AG09309 (cell line): ENCODE data around the gene PTPRF.

Experiments
- DNase-seq: peaks from one replicate; pipeline ENCODE4 v3.0.0-alpha.2; 2010; ENCODE audit warnings: low read depth
- H3K4me3 ChIP-seq: 2 replicates; pipeline ENCODE4 v1.5.1; 2011; ENCODE audit warnings: mild to moderate bottlenecking, low read depth, low read length, moderate library complexity; ENCODE audit not compliant: control insufficient read depth
- CTCF ChIP-seq: IDR thresholded peaks from 2 replicates; pipeline ENCODE4 v1.5.1; 2011; ENCODE audit warnings: mild to moderate bottlenecking, low read depth, low read length, inconsistent platforms; ENCODE audit not compliant: insufficient read depth, control insufficient read depth; ENCODE audit errors: missing control alignments

The PTPRF gene

GRCh38 chr1:43522431-43522775 lies 8.3 kb upstream of the PTPRF start:
- H3K4me3 ChIP-seq = no peak overlapping the region
- no peak for DNase-seq
- no peak for TF ChIP-seq CTCF

- H3K4me3 ChIP-seq = no peak overlapping the region
- DNase-seq = peak; percentile 38
Observed at GRCh38 chr1:43522776-43523480, 7.8 kb upstream of the PTPRF start.

GRCh38 chr1:43524804-43525203 lies 5.9 kb upstream of the PTPRF start:
- no peak overlapping the region for H3K4me3 ChIP-seq
- DNase-seq = no peak

More at GRCh38 chr1:43522776-43523480, 7.8 kb upstream of the PTPRF start:
- no peak for TF ChIP-seq CTCF

GRCh38 chr1:43526002-43526401 lies 4.7 kb upstream of the PTPRF start:
- DNase-seq = peak; percentile 20
- no peak overlapping the region for H3K4me3 ChIP-seq
- no peak for TF ChIP-seq CTCF

More at GRCh38 chr1:43524804-43525203, 5.9 kb upstream of the PTPRF start:
- no peak for TF ChIP-seq CTCF

- no peak for DNase-seq
- no peak overlapping the region for H3K4me3 ChIP-seq
- TF ChIP-seq CTCF = no peak
Observed at GRCh38 chr1:43527111-43527878, 3.4 kb upstream of the PTPRF start.

GRCh38 chr1:43529206-43529731 lies 1.4 kb upstream of the PTPRF start:
- TF ChIP-seq CTCF = peak; percentile 94
- no peak overlapping the region for H3K4me3 ChIP-seq
- peak; percentile 64 for DNase-seq
